NCI-H526 treated with DMSO at 0.1 percent for 48 hours (cell line): ENCODE results near the gene ZACN.
A peak's percentile ranks its signal among the peaks of the same experiment; 100 is the strongest.

Experiments
- DNase-seq: peaks from one replicate; lab custom pipeline; 2025; lab: John Stamatoyannopoulos, UW

Gene ZACN

DNA sequence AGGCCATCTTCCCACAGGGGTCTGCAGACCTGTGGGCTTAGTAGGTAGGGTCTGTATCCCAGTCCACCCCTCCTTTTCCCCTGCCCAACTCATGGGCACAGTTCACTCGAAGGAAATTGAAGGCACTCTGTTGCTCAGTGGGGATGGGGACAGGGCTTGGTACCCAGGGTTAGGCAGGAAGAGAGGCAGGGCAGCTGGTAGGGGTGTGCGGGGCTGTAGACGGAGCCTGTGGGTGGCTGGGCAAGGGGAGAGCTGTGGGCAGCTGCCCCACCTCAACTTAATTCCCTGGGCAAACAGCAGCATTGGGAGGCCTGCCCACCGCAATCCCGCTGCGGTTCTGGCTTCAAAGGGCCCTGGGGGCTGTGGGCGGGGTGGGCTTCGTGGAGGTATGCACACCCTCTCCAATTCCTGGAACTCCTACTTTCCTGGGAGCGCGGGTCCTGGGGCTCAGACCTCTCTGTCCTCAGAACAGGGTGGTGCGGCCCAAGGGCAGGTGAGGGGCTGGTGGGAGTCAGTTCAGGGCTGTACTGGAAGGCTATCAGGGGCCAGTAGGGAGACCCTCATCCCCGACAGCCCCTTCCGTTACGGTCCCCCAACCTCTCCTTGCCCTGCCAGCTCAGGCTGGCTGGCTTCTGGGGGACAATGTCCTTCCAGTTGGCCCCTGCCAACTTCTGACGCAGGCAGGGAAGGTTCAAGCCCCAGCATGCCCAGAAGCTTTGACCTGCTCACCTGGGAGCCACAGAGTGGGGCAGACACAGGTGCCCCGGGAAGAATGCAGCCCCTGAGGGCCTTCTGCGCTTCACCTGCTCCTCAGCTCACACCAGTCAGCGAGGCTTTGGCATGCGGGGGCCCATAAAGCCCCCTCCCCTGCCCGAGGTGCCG is 53.0 kb downstream of the ZACN start:
- DNase-seq, result peak; percentile 92
